ENCODE results near the gene LARGE1. TPM values are rescaled to one million over a fixed set of nuclear protein-coding genes. Genes with fewer than 3 reads are reported as not detected.

The LARGE1 gene
- total and polyA plus RNA-seq, 9 of the 15 experiments (the other 6 are each of a cell fraction or from before 2014, with no cell fraction given), result 0.01 to 0.66 (median 0.14) TPM; not detected in 2

DNA sequence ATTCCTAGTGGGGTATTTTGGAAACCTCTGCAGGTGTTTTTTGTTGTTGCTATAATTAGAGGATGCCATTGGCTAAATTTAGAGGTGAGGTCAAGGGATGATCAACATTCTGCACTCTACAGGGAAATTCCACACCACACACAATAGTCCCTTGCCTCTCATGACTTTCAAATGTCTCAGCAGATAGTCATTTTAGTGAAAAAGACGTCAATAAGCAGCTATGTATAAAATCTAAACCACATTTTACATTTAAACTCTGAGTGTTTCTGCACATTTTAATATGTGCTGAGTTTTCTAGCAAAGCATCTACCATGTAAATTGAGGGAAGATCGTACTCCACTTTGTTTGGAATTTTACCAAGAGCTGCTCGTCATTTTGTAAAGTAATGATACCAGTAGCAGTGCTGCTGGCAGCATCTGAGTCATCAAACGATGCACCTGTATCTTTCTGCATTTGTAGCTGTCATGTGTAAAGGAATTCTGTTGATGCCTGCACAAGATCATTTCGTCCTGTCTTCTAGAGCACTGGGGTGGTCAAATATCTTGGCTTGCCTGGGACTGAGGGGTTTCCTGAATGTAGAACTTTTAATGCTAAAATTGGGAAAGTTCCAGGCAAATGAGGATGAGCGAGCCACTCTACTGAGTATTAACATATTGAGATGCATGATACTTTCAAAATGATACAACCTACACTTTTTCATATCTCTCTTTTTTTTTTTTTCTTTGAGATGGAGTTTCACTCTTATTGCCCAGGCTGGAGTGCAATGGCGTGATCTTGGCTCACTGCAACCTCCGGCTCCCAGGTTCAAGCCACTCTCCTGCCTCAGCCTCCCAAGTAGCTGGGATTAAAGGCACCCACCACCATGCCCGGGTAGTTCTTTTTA lies 447.6 kb downstream of the LARGE1 start:
- in situ Hi-C loops (cut with MboI) (no loop called here), intact Hi-C loops (cut with micrococcal nuclease) (no loop called here)
- BruUV-seq (replicated peaks), result no TSS peak
- H3K4me1 ChIP-seq (replicated peaks in 1 of 2; ENCODE audit: control insufficient read depth in 2 of 2, insufficient read depth in 2 of 2, low read length in 2 of 2), result no peaks in the 10 kb centered on the region
- WGBS (ENCODE audit: insufficient coverage, low coverage, missing lambda C conversion rate), result 1% methylated on average over 9 of the region's 9 CpGs
- H3K27ac ChIP-seq (ENCODE audit: extremely low read depth, low read depth, low read length), result no peak overlapping the region
- no peak for FAIRE-seq
- H3K9me1 ChIP-seq (ENCODE audit: control insufficient read depth, insufficient read depth, low read length), result no peaks in the 10 kb centered on the region
- H3K4me2 ChIP-seq (ENCODE audit: insufficient read depth, low read length), result no peak overlapping the region
- H3K9me3 ChIP-seq (replicated peaks; ENCODE audit: control insufficient read depth, insufficient read depth, low read depth, low read length), result no peaks in the 10 kb centered on the region
- POLR2A ChIA-PET, result no interaction called here
- ATAC-seq, result no peak
- no peak overlapping the region for H3K9ac ChIP-seq (ENCODE audit: insufficient read depth in 1 of 2, low read depth in 2 of 2, low read length in 2 of 2)
- H4K20me1 ChIP-seq (replicated peaks; ENCODE audit: control insufficient read depth, insufficient read depth, low read length), result no peaks in the 10 kb centered on the region
- no peaks in the 10 kb centered on the region for H3K36me3 ChIP-seq (ENCODE audit: control insufficient read depth, insufficient read depth, low read length)
- DNase-seq (ENCODE audit: extremely low read depth in 1 of 4, low spot score in 3 of 4), result no peak
- TF ChIP-seq ZNF41 (CRISPR knock-in tag; conservative IDR thresholded peaks at IDR 0.05), result no peak
- no peak for TF ChIP-seq POLR2AphosphoS5 (IDR thresholded peaks at IDR 0.05; ENCODE audit: control insufficient read depth, insufficient read depth, low read depth, low read length)
- TF ChIP-seq, protein P1, sequence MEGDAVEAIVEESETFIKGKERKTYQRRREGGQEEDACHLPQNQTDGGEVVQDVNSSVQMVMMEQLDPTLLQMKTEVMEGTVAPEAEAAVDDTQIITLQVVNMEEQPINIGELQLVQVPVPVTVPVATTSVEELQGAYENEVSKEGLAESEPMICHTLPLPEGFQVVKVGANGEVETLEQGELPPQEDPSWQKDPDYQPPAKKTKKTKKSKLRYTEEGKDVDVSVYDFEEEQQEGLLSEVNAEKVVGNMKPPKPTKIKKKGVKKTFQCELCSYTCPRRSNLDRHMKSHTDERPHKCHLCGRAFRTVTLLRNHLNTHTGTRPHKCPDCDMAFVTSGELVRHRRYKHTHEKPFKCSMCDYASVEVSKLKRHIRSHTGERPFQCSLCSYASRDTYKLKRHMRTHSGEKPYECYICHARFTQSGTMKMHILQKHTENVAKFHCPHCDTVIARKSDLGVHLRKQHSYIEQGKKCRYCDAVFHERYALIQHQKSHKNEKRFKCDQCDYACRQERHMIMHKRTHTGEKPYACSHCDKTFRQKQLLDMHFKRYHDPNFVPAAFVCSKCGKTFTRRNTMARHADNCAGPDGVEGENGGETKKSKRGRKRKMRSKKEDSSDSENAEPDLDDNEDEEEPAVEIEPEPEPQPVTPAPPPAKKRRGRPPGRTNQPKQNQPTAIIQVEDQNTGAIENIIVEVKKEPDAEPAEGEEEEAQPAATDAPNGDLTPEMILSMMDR (IDR thresholded peaks at IDR 0.05 in 2 of 3, conservative IDR thresholded peaks at IDR 0.05 in 1 of 3; ENCODE audit: insufficient read depth in 2 of 3, low read depth in 1 of 3, low read length in 3 of 3), result no peak
- TF ChIP-seq DIDO1 (tag; IDR thresholded peaks at IDR 0.05; ENCODE audit: low read depth), result no peak
- TF ChIP-seq, protein P2, sequence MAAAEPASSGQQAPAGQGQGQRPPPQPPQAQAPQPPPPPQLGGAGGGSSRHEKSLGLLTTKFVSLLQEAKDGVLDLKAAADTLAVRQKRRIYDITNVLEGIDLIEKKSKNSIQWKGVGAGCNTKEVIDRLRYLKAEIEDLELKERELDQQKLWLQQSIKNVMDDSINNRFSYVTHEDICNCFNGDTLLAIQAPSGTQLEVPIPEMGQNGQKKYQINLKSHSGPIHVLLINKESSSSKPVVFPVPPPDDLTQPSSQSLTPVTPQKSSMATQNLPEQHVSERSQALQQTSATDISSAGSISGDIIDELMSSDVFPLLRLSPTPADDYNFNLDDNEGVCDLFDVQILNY (CRISPR knock-in tag; IDR thresholded peaks at IDR 0.05), result no peak
- no peak for TF ChIP-seq ELF2 (CRISPR knock-in tag; IDR thresholded peaks at IDR 0.05)
- H3K4me3 ChIP-seq, result no peak overlapping the region
- CTCF ChIA-PET (ENCODE audit: low intra/inter-chr PET ratio), result no interaction called here
- no peak overlapping the region for H2AFZ ChIP-seq (ENCODE audit: low read depth, low read length)
- H3K79me2 ChIP-seq (ENCODE audit: control insufficient read depth, insufficient read depth, low read length), result no peaks in the 10 kb centered on the region
- no peaks in the 10 kb centered on the region for H3K27me3 ChIP-seq (ENCODE audit: control insufficient read depth in 2 of 2, insufficient read depth in 2 of 2, low read length in 2 of 2)

All from K562 (cell line).